ENCODE measurements around the gene OPTC. TPM values are rescaled to one million over a fixed set of nuclear protein-coding genes. Genes with fewer than 3 reads are reported as not detected.
A peak's percentile ranks its signal among the peaks of the same experiment; 100 is the strongest.

Gene OPTC
- total RNA-seq, 2 donors from 2014 or later: not detected

- intact Hi-C loops (cut with DNase I): no loop called here
- no peaks in the 10 kb centered on the region for H3K36me3 ChIP-seq (replicated peaks in 1 of 2; ENCODE audit: insufficient read depth in 1 of 2, low read depth in 2 of 2)
- ATAC-seq: no peak
- no peaks in the 10 kb centered on the region for H3K27me3 ChIP-seq
- no peak overlapping the region for H3K4me3 ChIP-seq
- H3K9me3 ChIP-seq: no peaks in the 10 kb centered on the region
- H3K27ac ChIP-seq: no peak overlapping the region
- 72 to 77% methylated on average over 4 to 6 of the region's 6 CpGs for WGBS, 2 donors
- no peak for DNase-seq
- peaks cover 5% of the 10 kb centered on the region for H3K4me1 ChIP-seq
- TF ChIP-seq POLR2A (IDR thresholded peaks at IDR 0.05) (no peak), CTCF (IDR thresholded peaks at IDR 0.05) (no peak)
Observed at GRCh38 chr1:203471841-203472240, 22.1 kb upstream of the OPTC start.

GRCh38 chr1:203473281-203473680 is 20.7 kb upstream of the OPTC start:
- intact Hi-C loops (cut with DNase I): no loop called here
- WGBS, 2 donors: 51 to 75% methylated on average over 4 of the region's 4 CpGs

GRCh38 chr1:203473781-203474305 is 20.1 kb upstream of the OPTC start:
- peaks cover 5% of the 10 kb centered on the region for H3K4me1 ChIP-seq
- DNase-seq (no peak), ATAC-seq (no peak)
- intact Hi-C loops (cut with DNase I): no loop called here
- H3K4me3 ChIP-seq: no peak overlapping the region
- H3K27me3 ChIP-seq: no peaks in the 10 kb centered on the region
- H3K9me3 ChIP-seq: no peaks in the 10 kb centered on the region
- WGBS, 2 donors: 69 to 76% methylated on average over 9 of the region's 9 CpGs
- no peak for TF ChIP-seq POLR2A (IDR thresholded peaks at IDR 0.05)
- TF ChIP-seq CTCF (IDR thresholded peaks at IDR 0.05): no peak
- H3K36me3 ChIP-seq (replicated peaks in 1 of 2; ENCODE audit: insufficient read depth in 1 of 2, low read depth in 2 of 2): no peaks in the 10 kb centered on the region
- no peak overlapping the region for H3K27ac ChIP-seq

More at GRCh38 chr1:203473281-203473680, 20.7 kb upstream of the OPTC start:
- Histone ChIP-seq H3K4me1 (peaks cover 5% of the 10 kb centered on the region), H3K4me3 (no peak overlapping the region), H3K9me3 (no peaks in the 10 kb centered on the region), H3K27me3 (no peaks in the 10 kb centered on the region), H3K36me3 (replicated peaks in 1 of 2; ENCODE audit: insufficient read depth in 1 of 2, low read depth in 2 of 2) (no peaks in the 10 kb centered on the region), H3K27ac (no peak overlapping the region)
- ATAC-seq: no peak
- TF ChIP-seq POLR2A (IDR thresholded peaks at IDR 0.05) (no peak), CTCF (IDR thresholded peaks at IDR 0.05) (no peak)
- DNase-seq: no peak

- peak; percentile 69 for ATAC-seq
- peak in 1 of 3 donors; percentile 22 for TF ChIP-seq POLR2A (IDR thresholded peaks at IDR 0.05)
- TF ChIP-seq CTCF (IDR thresholded peaks at IDR 0.05): peak in 1 of 7 experiments; percentile 7
- no peaks in the 10 kb centered on the region for H3K36me3 ChIP-seq (replicated peaks in 1 of 2; ENCODE audit: insufficient read depth in 1 of 2, low read depth in 2 of 2)
- H3K27ac ChIP-seq: peak within 1 kb of the TSS; percentile 24 to 41 (median 28)
- H3K4me3 ChIP-seq: no peak within 1 kb of the TSS
- H3K9me3 ChIP-seq: no peaks in the 10 kb centered on the region
- peak; percentile 29 to 61 (median 56) for DNase-seq
- peaks cover 5% of the 10 kb centered on the region for H3K4me1 ChIP-seq
- H3K27me3 ChIP-seq: no peaks in the 10 kb centered on the region
- WGBS, 2 donors: 9 to 12% methylated on average over 7 to 8 of the region's 8 CpGs
- intact Hi-C loops (cut with DNase I): loop anchor here (5.0 kb wide), 1 partner anchor 208 kb away; no protein-coding TSS in a partner anchor
Observed at GRCh38 chr1:203475012-203475981, 18.7 kb upstream of the OPTC start, which contains the start of gene PRELP. PRELP (plus strand) TSS chr1:203475806; CDS start chr1:203483185, 7,379 bp downstream.
